RWPE2 (cell line): ENCODE results near the gene MAP4K4.

Experiments
- ATAC-seq: fragments of 200-7000 bp; cut with Tn5 transposase; 3 replicates; pipeline ENCODE4 v1.9.1; 2021; ENCODE audit warnings: low read depth
- DNase-seq: peaks from one replicate; pipeline ENCODE4 v3.0.0-alpha.2; 2020; ENCODE audit warnings: low spot score
- H3K27ac ChIP-seq: fragments of 450-650 bp; 2 replicates; pipeline ENCODE4 v1.5.1; 2017; ENCODE audit warnings: mild to moderate bottlenecking; ENCODE audit not compliant: poor library complexity, severe bottlenecking
- H3K27me3 ChIP-seq: fragments of 250-450 bp; sonication (Bioruptor Pico); 2 replicates; pipeline ENCODE4 v1.5.1; 2021; ENCODE audit warnings: mild to moderate bottlenecking, moderate library complexity; ENCODE audit not compliant: insufficient read depth, poor library complexity, severe bottlenecking
- H3K36me3 ChIP-seq: fragments of 250-450 bp; sonication (Bioruptor Pico); 2 replicates; pipeline ENCODE4 v1.5.1; 2020; ENCODE audit warnings: low read depth, mild to moderate bottlenecking, moderate library complexity
- H3K4me1 ChIP-seq: fragments of 250-450 bp; sonication (Bioruptor Pico); 2 replicates; pipeline ENCODE4 v1.5.1; 2021; ENCODE audit warnings: mild to moderate bottlenecking, moderate library complexity; ENCODE audit not compliant: insufficient read depth, poor library complexity, severe bottlenecking
- H3K4me3 ChIP-seq: fragments of 250-450 bp; sonication (Bioruptor Pico); 2 replicates; pipeline ENCODE4 v1.5.1; 2021; ENCODE audit warnings: mild to moderate bottlenecking, moderate library complexity; ENCODE audit not compliant: severe bottlenecking
- H3K9me3 ChIP-seq: fragments of 250-450 bp; sonication (Bioruptor Pico); 2 replicates; pipeline ENCODE4 v1.5.1; 2021; ENCODE audit warnings: mild to moderate bottlenecking, moderate library complexity; ENCODE audit not compliant: severe bottlenecking
- CTCF ChIP-seq: fragments of 450-650 bp; IDR thresholded peaks from one replicate; pipeline ENCODE4 v1.5.1; 2017; ENCODE audit warnings: mild to moderate bottlenecking, moderate library complexity; ENCODE audit not compliant: poor library complexity, severe bottlenecking

The MAP4K4 gene

DNA sequence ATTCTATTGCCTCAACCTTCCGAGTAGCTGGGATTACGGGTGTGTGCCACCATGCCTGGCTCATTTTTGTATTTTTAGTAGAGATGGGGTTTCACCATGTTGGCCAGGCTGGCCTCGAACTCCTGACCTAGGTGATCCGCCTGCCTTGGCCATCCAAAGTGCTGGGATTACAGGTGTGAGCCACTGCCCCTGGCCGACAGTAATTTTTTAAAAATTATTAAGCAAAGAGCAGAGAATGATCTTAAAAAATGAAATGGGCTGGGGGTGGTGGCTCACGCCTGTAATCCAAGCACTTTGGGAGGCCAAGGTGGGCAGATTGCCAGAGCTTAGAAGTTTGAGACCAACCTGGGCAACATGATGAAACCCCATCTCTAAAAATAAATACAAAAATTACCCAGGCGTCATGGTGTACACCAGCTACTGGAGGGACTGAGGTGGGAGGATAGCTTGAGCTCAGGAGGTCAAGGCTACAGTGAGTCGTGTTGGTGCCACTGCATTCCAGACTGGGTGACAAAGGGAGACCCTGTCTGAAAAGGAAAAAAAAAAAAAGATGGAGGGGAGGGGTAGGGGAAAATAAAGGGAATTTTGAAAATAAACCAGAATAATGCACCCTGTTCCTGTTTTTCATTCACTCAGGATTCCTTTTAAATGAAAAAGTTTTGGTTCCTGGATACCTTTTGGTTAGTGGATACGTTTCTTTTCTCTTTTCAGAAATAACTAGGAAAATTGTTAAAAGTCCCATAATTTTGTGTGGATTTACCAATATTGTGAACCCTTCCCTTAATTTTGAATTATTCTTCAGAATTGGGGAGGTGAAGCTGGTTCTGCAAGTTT lies 33.9 kb downstream of the MAP4K4 start:
- Histone ChIP-seq H3K4me3 (no peak overlapping the region), H3K4me1 (peaks cover 37% of the 10 kb centered on the region)
- ATAC-seq: no peak

DNA sequence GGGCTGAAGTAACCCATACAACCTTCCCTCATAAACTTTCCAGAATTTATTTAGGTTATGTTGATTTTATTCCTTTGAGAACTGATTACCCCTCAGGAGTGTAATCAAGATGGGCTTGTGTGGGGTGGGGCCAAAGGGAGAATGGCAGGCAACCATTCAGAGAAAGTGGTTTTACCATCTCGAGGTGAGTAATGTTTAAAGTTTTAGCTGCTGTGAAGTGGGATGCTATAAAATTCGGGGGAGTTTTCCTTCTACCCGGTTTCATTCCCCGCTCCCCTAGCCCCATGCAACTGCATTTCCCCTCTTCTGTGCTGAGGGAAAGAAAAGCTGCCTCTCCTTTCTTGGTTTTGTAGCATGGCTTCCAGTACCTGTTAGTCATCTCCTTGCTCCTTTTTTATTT lies 34.7 kb downstream of the MAP4K4 start:
- Histone ChIP-seq H3K27ac (peak overlapping the region; percentile 8), H3K27me3 (no peaks in the 10 kb centered on the region), H3K4me3 (no peak overlapping the region), H3K36me3 (no peaks in the 10 kb centered on the region; the same call in 1 of the 2 replicates), H3K4me1 (peaks cover 44% of the 10 kb centered on the region), H3K9me3 (no peaks in the 10 kb centered on the region)
- no peak for TF ChIP-seq CTCF
- DNase-seq (no peak), ATAC-seq (no peak)

More for the DNA sequence above, 33.9 kb downstream of the MAP4K4 start:
- no peaks in the 10 kb centered on the region; the same call in 1 of the 2 replicates for H3K36me3 ChIP-seq
- DNase-seq: no peak
- no peak for TF ChIP-seq CTCF
- H3K27ac ChIP-seq: peak overlapping the region; percentile 8
- H3K27me3 ChIP-seq: no peaks in the 10 kb centered on the region
- no peaks in the 10 kb centered on the region for H3K9me3 ChIP-seq

DNA sequence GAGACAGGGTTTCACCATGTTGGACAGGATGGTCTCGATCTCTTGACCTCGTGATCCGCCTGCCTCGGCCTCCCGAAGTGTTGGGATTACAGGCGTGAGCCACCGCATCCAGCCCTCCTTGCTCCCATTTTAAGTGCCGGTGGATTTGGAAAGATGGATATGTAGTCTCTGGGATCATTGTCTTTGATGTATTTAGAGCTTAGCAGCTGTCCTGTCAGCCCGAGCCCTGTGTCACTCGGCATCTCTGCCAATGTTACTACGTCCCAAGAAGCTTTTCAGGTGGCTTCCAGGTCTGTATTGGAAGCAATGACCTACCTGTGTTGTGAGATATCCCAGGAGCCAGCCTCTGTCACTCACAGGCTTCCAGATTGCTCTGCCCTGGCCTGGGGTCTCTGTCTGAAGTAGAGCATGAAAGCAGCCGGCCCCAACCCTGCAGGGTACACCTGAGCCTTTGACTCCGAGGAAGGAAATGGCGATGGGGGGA lies 35.3 kb downstream of the MAP4K4 start:
- H3K4me3 ChIP-seq: no peak overlapping the region
- peaks cover 48% of the 10 kb centered on the region for H3K4me1 ChIP-seq
- peak overlapping the region; percentile 94 for H3K27ac ChIP-seq
- H3K9me3 ChIP-seq: no peaks in the 10 kb centered on the region
- DNase-seq: no peak
- ATAC-seq: no peak
- H3K36me3 ChIP-seq: no peaks in the 10 kb centered on the region; the same call in 1 of the 2 replicates
- no peak for TF ChIP-seq CTCF
- H3K27me3 ChIP-seq: no peaks in the 10 kb centered on the region

DNA sequence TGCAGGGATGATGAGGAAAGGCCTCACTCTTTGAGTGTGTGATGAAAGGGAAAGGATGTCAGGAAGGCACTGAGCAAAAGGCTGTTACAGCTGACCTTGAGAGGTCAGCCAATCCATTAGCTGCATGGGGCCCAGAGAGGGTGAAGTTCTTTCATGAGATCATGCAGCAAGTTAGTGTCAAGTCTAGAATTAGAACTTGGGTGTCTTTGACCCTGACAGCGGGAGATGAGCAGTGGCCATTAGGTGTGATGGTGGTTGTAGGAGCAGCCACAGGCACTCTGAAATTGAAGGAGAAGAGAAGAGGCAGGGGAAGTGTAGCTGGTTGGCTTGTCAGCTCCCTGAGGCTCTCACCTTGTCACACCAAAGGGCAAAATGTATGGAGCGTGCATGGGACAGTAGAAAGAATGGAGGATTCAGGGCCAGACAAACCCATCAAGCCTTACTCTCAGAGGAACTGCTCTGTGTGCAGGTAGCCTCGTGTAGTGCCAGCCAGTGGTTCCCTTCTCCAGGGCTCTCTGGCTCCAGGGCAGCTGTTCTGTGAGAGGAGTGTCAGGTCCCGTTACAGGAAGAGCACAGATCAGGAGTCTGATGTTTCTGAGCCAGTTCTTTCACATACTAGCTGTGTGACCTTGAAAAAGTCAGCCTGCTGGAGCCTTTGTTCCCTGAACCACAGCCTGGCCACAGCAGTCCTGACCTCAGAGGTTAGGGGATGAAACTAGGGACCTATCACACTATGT lies 35.9 kb downstream of the MAP4K4 start:
- TF ChIP-seq CTCF: no peak
- no peak for DNase-seq
- peaks cover 54% of the 10 kb centered on the region for H3K4me1 ChIP-seq
- no peak overlapping the region for H3K4me3 ChIP-seq
- no peaks in the 10 kb centered on the region for H3K27me3 ChIP-seq
- H3K9me3 ChIP-seq: no peaks in the 10 kb centered on the region
- H3K27ac ChIP-seq: peak overlapping the region; percentile 94
- H3K36me3 ChIP-seq: no peaks in the 10 kb centered on the region; the same call in 1 of the 2 replicates
- no peak for ATAC-seq
